D721Med (cell line): ENCODE data around the gene POLR3GL.

Experiments
- DNase-seq: peaks from one replicate; pipeline ENCODE4 v3.0.0; 2011; ENCODE audit warnings: low spot score; ENCODE audit not compliant: insufficient read length
- FAIRE-seq: peaks from 2 replicates; lab custom pipeline; 2011; peaks lifted over from hg19 to GRCh38; lab: Jason Lieb, UNC
- CTCF ChIP-seq: IDR thresholded peaks from 2 replicates; pipeline ENCODE4 v1.5.1; 2012; ENCODE audit warnings: mild to moderate bottlenecking, control low read depth; ENCODE audit not compliant: insufficient read depth; ENCODE audit errors: missing control alignments

The POLR3GL gene

GRCh38 chr1:145951526-145951925, 13.0 kb upstream of the POLR3GL start:
- DNase-seq: no peak
- TF ChIP-seq CTCF: no peak
- FAIRE-seq: no peak

GRCh38 chr1:145952903-145953302, 11.6 kb upstream of the POLR3GL start:
- DNase-seq (no peak), FAIRE-seq (no peak)
- no peak for TF ChIP-seq CTCF

- DNase-seq (no peak), FAIRE-seq (no peak)
- TF ChIP-seq CTCF: no peak
Measured at GRCh38 chr1:145953861-145954260, 10.6 kb upstream of the POLR3GL start.

- DNase-seq (no peak), FAIRE-seq (no peak)
- no peak for TF ChIP-seq CTCF
Measured at GRCh38 chr1:145955436-145955835, 9.1 kb upstream of the POLR3GL start.

GRCh38 chr1:145956361-145956760, 8.1 kb upstream of the POLR3GL start:
- TF ChIP-seq CTCF: no peak
- DNase-seq: no peak
- no peak for FAIRE-seq

GRCh38 chr1:145956781-145957442, 7.6 kb upstream of the POLR3GL start:
- FAIRE-seq: peak; percentile 11

More at GRCh38 chr1:145956781-145957442, 7.6 kb upstream of the POLR3GL start:
- no peak for DNase-seq
- TF ChIP-seq CTCF: no peak
